Right kidney (tissue), 1 donor: ENCODE measurements around the gene BIN2.
"Not testable (repeated sequence)": the region's sequence is repeated elsewhere in the genome, so short reads cannot be mapped to it uniquely, and the experiment has no call there.

Experiments
- DNase-seq: peaks from one replicate; pipeline ENCODE4 v3.0.0-alpha.2; 2016

The BIN2 gene

DNA sequence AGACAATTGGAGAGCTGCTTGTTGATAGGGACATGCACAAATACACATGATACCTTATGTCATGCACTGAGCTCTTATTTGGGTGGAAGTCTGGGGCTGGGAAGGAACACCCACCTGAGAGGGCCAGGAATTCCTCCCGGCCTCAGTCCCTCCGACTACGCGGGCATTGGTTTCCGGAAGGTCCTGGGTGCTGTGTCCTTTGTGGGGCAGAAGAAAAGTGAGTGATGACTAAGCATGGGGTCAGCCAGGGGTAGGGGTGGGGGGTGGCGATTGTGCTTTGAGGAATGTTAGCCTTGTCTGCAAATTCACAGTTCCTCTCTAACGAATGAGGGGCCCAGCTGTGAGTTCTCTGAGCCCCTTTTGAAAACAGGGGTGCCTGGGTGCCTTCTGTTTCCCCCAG is 21.7 kb upstream of the BIN2 start:
- no peak for DNase-seq

DNA sequence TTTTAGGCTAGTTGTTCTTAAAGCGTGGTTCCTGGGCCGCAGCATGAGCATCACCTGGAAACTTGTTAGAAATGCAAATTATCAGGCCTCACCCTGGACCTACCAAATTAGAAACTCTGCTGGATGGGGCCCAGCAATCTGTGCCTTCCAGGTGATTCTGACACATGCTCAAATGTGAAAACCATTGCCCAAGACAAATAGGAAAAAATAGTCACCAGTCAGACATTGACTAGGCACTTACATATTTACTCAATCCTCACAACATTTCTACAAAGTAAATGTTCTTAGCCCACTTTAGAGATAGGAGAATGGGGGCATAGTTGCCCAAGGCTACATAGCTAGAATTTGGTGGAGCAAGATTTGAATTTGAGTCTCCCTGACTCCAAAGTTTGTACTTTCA is 19.2 kb upstream of the BIN2 start:
- DNase-seq = no peak

DNA sequence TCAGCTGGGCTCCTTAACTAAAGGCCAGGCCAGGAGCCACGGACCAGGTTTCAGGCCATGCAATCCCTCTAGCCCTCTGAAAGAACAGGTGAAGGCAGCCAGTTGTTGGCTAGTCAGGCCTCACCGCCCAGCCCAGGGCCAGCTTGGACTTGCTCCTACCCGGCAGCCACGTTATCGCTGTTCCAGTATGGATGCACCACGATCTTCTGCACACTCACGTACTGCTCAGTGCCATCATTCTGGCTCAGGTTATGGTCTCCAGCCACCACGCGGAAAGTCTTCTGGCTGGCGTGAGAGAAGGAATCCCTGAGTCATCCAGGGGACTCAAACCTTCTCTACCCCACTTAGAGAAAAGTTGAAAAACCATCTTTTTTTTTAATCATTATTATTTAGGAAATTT is 18.4 kb upstream of the BIN2 start:
- no peak for DNase-seq

GRCh38 chr12:51341251-51342007 is 17.5 kb upstream of the BIN2 start:
- peak; percentile 67 for DNase-seq

DNA sequence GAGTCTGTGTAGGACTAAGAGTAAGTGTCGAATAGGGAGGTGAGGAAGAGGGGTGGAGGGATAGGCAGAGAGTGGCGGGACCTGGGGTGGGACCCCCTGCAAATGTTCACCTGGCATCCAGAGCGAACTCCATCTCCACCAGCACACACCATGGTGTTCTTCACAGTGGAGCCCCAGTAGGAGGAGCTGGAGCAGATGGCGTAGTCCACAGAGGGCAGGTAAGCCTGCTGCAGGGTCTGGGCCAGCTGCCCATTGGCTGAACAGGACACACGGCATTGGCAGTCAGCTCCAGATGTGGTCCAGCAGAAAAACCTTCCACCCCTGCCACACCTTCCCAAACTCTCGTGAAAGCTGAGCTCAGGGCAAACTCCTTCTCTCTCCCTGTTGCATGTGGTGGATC is 15.8 kb upstream of the BIN2 start:
- no peak for DNase-seq

GRCh38 chr12:51337336-51337735 is 13.4 kb upstream of the BIN2 start:
- DNase-seq = not testable (repeated sequence)

DNA sequence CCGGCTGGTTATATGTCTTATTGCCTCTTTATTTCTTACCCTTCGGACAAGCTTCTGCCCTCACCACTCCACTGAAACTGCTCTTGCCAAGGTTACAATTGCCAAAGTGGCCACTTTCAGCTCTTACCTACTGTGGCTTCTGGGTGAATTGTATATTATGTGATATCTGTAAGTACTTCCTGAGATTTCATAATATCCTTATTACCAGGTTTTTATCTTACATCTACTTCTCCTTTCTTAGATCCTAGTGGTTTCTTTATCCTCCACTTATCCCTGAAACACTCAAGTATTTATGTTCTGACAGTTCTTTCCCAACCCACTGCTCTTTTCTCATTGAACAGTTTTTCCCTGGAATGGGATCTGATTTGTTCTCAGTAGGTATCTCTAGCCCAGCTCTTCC is 12.0 kb upstream of the BIN2 start:
- DNase-seq = no peak

DNA sequence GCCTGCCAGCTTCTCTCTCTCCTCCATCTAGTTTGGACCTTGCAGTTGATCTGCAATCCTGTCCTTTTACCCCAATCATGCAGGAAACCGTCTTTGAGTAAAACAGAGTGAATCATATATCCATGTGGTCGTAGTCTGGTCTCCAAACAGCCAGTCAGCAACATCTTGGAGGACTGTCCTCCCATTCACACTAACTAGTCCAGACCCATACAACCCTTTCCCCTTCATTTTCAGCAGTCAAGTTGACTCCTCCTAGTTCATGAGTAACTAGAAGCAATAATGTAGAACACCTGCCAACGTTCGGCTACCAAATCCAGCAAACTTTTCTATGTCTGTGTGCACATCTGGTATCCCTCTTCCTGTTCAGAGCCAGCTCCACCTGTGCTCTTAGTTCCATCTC is 10.8 kb upstream of the BIN2 start:
- DNase-seq = no peak

GRCh38 chr12:51333536-51333935 is 9.6 kb upstream of the BIN2 start:
- no peak for DNase-seq

GRCh38 chr12:51330186-51330585 is 6.2 kb upstream of the BIN2 start:
- no peak for DNase-seq

DNA sequence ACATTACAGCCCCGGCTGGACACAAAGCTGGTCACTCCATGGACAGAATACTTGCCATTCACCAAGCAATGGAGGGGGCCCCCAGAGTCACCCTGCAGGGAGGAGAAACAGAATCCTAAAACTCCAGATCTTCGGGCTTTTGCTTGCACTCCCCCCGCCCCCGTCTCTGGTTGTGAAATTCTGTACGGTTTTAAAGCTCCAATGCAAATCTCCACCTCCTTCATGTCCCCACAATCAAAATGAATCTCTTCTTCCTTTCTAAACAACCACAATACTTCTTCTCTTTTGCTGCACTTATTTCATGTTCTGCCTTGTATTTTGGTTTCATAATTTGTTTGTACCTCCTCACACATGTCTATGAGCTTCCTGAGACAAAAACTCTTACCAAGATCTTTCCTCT is 5.8 kb upstream of the BIN2 start:
- no peak for DNase-seq

DNA sequence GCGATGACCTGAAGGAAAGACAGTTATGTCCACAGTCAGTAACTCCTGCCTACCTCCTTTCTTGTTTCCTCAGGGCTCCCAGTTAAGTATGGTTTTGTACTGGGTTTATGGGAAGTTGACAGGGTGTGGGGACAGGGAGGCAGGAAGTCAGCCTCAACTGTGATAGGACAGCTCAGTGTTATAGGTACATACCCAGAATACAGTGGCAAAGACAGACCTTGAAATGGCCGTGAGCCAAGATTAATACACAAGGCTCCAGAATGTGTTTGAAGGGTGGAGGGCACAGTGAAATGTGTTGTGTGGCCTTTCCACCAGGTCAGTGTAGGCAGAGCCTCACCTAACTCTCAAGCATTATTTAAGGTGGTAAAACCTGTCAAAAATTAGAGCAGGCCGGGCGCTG is 4.6 kb upstream of the BIN2 start:
- no peak for DNase-seq

- no peak for DNase-seq
Observed at GRCh38 chr12:51326698-51327439, 2.9 kb upstream of the BIN2 start.

DNA sequence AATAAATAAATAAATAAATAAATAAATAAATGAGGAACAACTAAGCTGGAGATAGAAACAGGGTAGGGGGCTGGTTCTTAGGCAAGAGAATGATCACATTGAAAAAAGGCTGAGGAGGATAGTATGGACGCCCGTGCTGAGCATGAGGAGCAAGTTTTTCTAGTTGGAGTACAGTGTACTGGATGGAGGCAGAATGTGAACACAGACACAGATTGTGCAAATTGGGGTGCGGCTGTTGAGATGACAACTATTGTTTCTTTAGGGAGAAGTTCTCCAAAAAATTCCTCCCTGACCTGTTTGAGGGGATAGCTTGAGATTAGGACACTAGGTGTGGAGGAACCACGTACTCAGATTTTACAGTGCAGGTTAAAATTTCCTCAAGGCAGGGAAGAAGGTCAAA is 979 bp upstream of the BIN2 start:
- DNase-seq = no peak

GRCh38 chr12:51323317-51323960 is 535 bp downstream of the BIN2 start:
- no peak for DNase-seq

- DNase-seq = no peak
Observed at GRCh38 chr12:51322452-51322851, 1.5 kb downstream of the BIN2 start.

DNA sequence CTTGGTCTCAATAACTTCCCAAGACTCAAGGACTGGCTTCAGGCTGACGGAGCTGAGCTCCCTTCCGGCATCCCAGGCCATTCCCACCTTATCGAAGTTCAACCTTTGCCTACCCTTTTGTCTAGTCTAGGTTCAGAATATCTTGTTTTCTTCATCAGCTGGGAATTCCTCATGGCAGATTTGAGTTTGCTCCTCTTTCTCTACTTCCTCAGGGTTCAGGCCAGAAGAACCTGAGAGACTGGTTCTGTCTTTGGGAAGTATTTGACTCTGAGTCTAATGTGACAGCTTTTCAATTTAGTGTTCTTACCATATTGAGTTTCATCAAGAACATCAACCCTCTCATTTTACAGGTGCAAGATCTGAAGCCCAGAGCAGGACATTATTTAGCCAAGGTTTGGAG is 2.1 kb downstream of the BIN2 start:
- no peak for DNase-seq

DNA sequence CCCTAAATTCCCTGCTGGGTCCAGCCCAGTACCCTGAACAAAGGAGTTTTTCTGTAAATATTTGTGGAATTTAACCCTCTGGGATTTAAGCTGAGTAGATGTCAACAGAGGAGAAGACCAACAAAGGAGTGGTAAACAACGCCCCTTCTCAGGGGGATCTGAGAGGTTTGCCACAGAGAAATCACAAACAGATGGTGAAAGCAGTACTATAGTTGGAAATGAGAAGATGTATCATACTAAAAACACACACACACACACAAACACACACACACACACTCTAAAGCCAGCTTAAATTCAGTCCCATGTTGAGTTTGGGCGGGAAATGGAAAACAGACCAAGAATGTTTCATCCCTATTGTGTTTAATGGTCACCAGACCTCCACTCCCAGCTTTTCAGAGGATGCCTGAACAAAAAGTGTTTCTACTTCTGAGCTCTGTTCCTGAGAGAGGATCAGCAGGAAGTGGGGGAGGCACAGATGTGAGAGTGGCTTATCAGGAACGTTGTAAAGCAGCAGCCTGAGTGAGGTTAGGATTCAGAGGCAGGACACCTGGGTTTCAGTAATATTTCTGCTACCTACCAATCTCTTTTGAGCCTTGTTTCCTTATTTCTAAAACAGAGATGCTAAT is 3.2 kb downstream of the BIN2 start:
- no peak for DNase-seq

DNA sequence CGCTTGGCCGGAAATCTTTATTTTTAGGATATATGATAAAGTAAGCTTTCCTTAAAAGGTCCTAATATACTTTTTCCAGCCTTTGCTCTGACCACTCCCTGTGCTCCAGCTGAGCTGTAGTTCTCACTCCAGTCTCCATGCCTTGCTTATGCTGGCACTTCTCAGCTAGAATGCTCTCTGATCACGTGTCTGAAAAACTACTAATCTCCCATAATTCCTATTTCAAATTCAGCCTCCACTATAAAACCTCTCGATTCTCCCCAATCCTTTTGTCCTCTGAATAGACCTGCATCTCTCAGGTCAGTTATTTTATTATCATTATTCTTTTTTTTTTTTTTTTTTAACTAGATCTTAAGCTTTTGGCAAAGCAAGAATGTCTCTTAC is 3.7 kb downstream of the BIN2 start:
- no peak for DNase-seq

DNA sequence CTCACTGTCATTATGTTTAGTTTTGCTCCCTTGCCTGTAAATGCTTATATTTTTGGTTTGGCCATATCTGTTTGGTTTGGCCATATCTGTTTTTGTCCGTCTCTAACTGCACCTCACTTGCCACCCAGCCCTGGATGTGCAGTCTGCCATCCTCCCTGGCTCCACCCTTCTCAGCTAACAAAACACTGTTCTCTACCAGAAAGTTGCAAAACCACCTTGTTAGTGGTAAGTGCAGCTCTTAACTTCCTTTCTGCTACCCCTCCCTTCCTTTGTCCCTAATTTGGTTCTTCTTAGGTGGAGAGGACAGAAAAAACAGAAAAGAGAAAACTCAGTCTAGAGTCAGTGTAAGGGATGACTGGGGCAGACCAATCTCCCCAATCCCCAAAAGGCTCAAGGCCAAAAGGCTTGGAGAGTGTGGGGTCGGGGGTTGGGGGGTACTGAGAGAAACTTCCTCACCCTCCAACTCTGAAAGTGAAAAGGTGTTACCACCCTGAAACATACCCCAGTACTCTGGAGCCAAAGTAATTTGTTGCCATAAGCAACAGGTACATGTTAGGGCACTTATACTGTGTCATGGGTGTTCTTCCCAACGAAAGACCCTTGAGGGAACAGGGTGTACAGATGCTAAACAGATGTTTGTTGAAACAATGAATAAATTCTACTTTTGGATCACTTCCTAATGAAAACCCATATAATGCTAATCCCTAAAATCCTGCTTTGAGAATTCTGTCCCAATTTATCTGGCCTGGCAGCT is 5.0 kb downstream of the BIN2 start:
- no peak for DNase-seq

- not testable (repeated sequence) for DNase-seq
Observed at GRCh38 chr12:51318057-51318806, 5.7 kb downstream of the BIN2 start.

DNA sequence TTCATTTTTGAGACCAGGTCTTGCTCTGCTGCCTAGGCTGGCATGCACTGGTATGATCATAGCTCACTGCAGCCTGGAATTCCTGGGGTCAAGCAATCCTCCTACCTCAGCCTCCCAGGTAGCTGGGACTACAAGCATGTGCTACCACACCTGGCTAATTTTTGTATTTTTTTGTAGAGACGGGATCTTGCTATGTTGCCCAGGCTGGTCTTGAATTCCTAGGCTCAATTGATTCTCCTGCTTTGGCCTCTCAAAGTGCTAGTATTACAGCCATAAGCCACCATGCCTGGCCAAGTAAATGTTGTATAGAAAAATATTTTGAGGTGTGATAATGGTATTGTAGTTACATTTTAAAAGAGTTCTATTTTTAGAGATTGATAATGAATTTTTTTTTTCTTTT is 12.6 kb downstream of the BIN2 start:
- DNase-seq = no peak
